ENCODE data around the gene CA4.

DNA sequence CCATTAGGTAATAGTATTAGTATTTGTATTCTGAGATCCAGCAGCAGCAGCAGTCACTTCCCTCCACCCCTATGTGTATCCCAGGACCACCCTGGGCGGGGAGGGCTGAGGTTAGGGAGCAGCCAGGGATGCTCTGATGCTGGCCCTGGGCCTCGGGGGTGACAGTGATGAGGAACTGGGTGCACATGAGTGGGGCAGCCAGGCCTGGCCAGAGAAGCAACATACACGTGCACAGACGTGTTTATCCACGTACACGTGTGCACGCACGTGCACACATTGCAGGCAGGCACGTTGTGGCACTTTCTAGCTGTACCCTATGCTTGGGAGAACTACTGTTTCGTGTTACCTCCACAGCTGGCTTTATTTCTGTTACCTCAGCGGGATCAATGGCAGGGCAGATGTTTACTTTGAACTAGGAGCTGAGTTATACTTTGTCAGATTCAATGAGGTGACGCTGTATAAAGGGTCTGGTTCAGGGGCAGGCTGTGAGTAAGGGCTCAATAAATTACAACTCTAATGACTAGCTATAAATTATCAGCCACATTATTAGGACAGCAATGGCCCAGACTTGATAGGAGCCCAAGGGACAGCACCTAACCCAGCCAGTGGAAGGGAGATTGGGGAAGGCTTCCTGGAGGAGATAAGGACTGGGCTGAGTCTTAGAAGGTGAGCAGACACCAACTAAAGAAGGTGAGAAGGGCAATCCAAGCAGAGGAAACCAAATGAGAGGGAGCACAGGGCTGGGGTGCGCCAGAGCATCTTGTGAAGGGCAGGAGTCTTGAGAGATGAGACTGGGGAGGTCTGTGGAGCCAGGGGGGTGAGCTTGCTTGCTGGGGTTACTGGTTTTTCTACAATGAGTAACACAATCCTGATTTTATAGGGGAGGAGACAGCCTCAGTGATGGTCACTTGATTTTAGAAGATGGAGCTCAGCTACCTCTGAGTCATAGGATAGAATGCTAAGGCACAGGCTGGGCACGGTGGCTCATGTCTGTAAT lies 22.4 kb upstream of the CA4 start:
- TF ChIP-seq SMAD1 (IDR thresholded peaks at IDR 0.05; ENCODE audit: low read depth, partially characterized antibody) (no peak), NFIC (IDR thresholded peaks at IDR 0.05; ENCODE audit: low read depth, low read length) (no peak), EZH2 (IDR thresholded peaks at IDR 0.05; ENCODE audit: borderline replicate concordance, control insufficient read depth, low read depth, low read length) (no peak), POLR2A (IDR thresholded peaks at IDR 0.05; ENCODE audit: low read depth, low read length) (no peak), POLR2AphosphoS2 (IDR thresholded peaks at IDR 0.05; ENCODE audit: low read depth, low read length) (no peak), RFX5 (IDR thresholded peaks at IDR 0.05; ENCODE audit: low read depth, low read length) (no peak)
- TF ChIP-seq, protein P1, sequence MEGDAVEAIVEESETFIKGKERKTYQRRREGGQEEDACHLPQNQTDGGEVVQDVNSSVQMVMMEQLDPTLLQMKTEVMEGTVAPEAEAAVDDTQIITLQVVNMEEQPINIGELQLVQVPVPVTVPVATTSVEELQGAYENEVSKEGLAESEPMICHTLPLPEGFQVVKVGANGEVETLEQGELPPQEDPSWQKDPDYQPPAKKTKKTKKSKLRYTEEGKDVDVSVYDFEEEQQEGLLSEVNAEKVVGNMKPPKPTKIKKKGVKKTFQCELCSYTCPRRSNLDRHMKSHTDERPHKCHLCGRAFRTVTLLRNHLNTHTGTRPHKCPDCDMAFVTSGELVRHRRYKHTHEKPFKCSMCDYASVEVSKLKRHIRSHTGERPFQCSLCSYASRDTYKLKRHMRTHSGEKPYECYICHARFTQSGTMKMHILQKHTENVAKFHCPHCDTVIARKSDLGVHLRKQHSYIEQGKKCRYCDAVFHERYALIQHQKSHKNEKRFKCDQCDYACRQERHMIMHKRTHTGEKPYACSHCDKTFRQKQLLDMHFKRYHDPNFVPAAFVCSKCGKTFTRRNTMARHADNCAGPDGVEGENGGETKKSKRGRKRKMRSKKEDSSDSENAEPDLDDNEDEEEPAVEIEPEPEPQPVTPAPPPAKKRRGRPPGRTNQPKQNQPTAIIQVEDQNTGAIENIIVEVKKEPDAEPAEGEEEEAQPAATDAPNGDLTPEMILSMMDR (IDR thresholded peaks at IDR 0.05 in 2 of 3, conservative IDR thresholded peaks at IDR 0.05 in 1 of 3; ENCODE audit: control insufficient read depth in 2 of 3, extremely low read depth in 1 of 3, insufficient read depth in 1 of 3, low read depth in 3 of 3, low read length in 3 of 3), result no peak
- TF ChIP-seq, protein P2, sequence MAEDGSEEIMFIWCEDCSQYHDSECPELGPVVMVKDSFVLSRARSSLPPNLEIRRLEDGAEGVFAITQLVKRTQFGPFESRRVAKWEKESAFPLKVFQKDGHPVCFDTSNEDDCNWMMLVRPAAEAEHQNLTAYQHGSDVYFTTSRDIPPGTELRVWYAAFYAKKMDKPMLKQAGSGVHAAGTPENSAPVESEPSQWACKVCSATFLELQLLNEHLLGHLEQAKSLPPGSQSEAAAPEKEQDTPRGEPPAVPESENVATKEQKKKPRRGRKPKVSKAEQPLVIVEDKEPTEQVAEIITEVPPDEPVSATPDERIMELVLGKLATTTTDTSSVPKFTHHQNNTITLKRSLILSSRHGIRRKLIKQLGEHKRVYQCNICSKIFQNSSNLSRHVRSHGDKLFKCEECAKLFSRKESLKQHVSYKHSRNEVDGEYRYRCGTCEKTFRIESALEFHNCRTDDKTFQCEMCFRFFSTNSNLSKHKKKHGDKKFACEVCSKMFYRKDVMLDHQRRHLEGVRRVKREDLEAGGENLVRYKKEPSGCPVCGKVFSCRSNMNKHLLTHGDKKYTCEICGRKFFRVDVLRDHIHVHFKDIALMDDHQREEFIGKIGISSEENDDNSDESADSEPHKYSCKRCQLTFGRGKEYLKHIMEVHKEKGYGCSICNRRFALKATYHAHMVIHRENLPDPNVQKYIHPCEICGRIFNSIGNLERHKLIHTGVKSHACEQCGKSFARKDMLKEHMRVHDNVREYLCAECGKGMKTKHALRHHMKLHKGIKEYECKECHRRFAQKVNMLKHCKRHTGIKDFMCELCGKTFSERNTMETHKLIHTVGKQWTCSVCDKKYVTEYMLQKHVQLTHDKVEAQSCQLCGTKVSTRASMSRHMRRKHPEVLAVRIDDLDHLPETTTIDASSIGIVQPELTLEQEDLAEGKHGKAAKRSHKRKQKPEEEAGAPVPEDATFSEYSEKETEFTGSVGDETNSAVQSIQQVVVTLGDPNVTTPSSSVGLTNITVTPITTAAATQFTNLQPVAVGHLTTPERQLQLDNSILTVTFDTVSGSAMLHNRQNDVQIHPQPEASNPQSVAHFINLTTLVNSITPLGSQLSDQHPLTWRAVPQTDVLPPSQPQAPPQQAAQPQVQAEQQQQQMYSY (CRISPR knock-in tag; IDR thresholded peaks at IDR 0.05), result no peak
- TF ChIP-seq, protein P3, sequence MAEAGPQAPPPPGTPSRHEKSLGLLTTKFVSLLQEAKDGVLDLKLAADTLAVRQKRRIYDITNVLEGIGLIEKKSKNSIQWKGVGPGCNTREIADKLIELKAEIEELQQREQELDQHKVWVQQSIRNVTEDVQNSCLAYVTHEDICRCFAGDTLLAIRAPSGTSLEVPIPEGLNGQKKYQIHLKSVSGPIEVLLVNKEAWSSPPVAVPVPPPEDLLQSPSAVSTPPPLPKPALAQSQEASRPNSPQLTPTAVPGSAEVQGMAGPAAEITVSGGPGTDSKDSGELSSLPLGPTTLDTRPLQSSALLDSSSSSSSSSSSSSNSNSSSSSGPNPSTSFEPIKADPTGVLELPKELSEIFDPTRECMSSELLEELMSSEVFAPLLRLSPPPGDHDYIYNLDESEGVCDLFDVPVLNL (IDR thresholded peaks at IDR 0.05; ENCODE audit: low read depth, low read length), result no peak
